AG04449 (cell line): Measurements from ENCODE around the gene KLK5.
"Not testable (repeated sequence)": the region's sequence is repeated elsewhere in the genome, so short reads cannot be mapped to it uniquely, and the experiment has no call there.

Source experiments
- CTCF ChIA-PET: fragments of 350-600 bp; formaldehyde crosslinking; extraction: SDS; loops from one replicate; lab custom pipeline; 2021; ENCODE audit warnings: antibody characterized with exemption; lab: Yijun Ruan, JAX
- POLR2A ChIA-PET: fragments of 400-600, 350-600 bp; formaldehyde crosslinking; extraction: SDS; loops from one replicate; lab custom pipeline; 2020; ENCODE audit warnings: antibody characterized with exemption, inconsistent platforms; lab: Yijun Ruan, JAX
- DNase-seq: peaks from one replicate; pipeline ENCODE4 v3.0.0-alpha.2; 2010; ENCODE audit warnings: low read depth, low spot score
- H3K4me3 ChIP-seq: 2 replicates; pipeline ENCODE4 v1.5.1; 2011; ENCODE audit warnings: low read depth, mild to moderate bottlenecking, control low read depth, low read length
- TF ChIP-seq, protein P1 (sequence below): IDR thresholded peaks from one replicate; pipeline ENCODE4 v1.5.1; 2011; ENCODE audit warnings: mild to moderate bottlenecking, moderate library complexity, low read length, control low read depth, inconsistent platforms; ENCODE audit not compliant: insufficient read depth; ENCODE audit errors: missing control alignments

Gene KLK5

DNA sequence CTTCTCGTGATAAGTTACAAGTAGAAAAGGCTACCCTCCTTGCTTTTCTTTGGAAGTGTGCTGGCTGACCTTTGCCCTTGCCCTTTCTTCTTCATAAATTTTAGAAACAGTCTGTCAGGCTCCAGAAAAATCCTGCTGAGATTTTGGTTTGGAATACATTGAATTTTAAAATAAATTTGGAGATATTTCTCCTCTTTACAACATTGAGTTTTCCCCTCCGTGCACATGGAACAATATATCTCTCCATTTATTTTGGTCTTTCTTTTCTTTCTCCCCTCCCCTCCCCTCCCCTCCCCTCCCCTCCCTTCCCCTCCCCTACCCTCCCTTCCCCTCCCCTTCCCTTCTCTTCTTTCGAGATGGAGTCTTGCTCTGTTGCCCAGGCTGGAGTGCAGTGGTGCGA is 50.2 kb downstream of the KLK5 start:
- POLR2A ChIA-PET: no interaction called here
- no peak overlapping the region for H3K4me3 ChIP-seq

DNA sequence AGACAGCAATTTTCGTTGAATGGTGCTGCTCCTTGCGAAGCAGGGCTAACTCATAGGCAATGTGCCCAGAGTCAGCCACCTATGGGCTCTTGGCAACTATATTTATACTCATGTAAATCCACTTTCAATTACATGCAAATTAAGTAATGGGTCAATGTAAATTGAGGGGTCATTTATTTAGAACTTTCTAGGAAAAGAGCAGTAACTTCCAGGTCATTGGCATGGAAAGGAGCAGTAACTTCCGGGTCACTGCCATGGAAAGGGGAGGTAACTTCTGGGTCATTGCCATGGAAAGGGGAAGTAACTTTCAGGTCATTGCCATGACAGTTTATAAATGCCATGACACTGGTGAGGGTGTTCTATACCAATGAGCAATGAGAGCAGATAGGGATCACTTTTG is 53.3 kb downstream of the KLK5 start:
- ChIA-PET POLR2A (no interaction called here), CTCF (interaction anchor here (1.0 kb wide), 1 partner anchor 21 kb away, joined by 3 read pairs; no protein-coding TSS in a partner anchor)
- H3K4me3 ChIP-seq: no peak overlapping the region
- TF ChIP-seq, protein P1, sequence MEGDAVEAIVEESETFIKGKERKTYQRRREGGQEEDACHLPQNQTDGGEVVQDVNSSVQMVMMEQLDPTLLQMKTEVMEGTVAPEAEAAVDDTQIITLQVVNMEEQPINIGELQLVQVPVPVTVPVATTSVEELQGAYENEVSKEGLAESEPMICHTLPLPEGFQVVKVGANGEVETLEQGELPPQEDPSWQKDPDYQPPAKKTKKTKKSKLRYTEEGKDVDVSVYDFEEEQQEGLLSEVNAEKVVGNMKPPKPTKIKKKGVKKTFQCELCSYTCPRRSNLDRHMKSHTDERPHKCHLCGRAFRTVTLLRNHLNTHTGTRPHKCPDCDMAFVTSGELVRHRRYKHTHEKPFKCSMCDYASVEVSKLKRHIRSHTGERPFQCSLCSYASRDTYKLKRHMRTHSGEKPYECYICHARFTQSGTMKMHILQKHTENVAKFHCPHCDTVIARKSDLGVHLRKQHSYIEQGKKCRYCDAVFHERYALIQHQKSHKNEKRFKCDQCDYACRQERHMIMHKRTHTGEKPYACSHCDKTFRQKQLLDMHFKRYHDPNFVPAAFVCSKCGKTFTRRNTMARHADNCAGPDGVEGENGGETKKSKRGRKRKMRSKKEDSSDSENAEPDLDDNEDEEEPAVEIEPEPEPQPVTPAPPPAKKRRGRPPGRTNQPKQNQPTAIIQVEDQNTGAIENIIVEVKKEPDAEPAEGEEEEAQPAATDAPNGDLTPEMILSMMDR: no peak
- DNase-seq: no peak

More for the DNA sequence above, 50.2 kb downstream of the KLK5 start:
- TF ChIP-seq, protein P1: no peak
- no peak for DNase-seq
- CTCF ChIA-PET: no interaction called here

DNA sequence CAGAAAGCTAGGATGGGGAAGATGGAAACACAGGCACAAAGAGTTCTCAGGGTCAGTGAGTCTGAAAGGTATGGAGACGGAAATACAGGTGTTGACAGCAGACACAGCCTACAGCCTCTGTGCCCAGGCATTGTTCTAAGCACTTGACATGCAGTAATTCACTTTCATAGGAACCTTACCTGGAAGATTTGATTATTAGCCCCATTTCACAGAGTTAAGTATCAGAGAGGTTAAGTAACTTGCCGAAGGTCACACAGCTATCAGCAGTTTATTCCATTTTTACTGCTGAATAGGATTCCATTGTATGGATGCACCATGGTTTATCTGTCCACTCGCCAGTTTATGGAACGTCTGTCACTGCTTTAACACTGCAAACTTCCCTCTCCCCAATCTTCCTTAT is 54.8 kb downstream of the KLK5 start:
- ChIA-PET CTCF (no interaction called here), POLR2A (no interaction called here)
- TF ChIP-seq, protein P1: no peak
- DNase-seq: no peak
- H3K4me3 ChIP-seq: no peak overlapping the region

DNA sequence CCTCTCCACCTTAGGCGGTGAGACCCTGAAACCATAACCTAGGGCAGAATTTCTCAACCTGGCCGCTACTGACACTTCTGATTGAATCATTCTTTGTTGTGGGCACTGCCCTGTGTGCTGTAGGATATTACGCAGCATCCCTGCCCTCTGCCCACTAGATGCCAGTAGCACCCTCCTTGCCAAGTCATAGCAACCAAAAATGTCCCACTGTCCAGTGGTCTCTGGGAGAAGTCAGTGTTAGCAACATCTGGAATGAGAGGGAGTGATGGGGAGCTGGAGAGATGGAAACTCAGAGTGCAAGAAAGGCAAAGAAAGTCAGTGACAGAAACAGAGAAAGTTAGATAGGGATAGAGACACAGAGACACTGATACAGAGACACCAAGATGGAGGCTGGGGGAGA is 55.2 kb downstream of the KLK5 start:
- H3K4me3 ChIP-seq: no peak overlapping the region
- CTCF ChIA-PET: no interaction called here
- POLR2A ChIA-PET: no interaction called here
- DNase-seq: no peak
- TF ChIP-seq, protein P1: no peak

DNA sequence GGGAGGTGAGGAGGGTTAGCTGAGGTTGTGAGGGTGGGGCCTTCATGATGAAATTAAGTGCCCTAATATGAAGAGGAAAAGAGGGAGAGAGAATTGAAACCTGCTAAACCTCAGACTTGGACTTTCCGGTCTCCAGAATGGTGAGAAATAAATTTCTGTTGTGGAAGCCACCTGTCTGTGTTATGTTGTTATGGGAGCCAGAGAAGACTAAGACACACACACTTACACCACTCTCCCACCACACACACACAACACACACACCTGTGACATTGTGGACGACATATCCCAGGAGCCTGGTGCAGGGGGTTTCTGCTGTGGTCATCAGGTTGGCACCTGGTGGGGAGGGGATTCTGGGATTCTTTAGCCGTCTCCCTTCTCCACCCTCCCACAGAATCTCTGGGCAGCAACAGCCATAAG is 55.6 kb downstream of the KLK5 start:
- TF ChIP-seq, protein P1: no peak
- POLR2A ChIA-PET: no interaction called here
- H3K4me3 ChIP-seq: no peak overlapping the region
- CTCF ChIA-PET: no interaction called here
- DNase-seq: no peak

DNA sequence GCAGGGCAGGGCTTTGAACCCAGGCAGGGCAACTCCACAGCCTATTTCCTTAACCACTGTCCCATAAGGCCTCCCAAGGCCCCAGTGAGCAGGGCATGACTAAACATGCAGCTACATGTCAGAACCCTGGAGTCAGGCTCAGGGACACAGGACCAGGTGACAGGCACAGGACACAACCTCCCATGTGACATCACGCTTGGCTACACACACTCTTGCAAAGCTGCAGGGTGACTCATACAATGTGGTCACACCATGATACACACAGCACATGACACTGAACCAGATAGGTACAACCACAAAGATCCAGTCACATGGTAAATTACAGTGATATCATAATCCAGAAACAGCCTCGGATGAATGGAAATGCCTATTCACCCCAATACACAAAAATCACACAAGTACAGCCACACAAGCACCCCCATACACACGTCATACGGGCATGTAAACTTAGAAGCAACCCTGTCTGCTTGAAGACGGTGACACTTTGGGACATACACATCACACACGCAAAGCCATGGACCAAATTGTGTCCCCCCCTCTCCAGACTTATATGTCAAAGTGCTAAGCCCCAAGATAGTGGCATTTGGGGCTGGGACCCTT is 56.1 kb downstream of the KLK5 start:
- POLR2A ChIA-PET: no interaction called here
- DNase-seq: no peak

DNA sequence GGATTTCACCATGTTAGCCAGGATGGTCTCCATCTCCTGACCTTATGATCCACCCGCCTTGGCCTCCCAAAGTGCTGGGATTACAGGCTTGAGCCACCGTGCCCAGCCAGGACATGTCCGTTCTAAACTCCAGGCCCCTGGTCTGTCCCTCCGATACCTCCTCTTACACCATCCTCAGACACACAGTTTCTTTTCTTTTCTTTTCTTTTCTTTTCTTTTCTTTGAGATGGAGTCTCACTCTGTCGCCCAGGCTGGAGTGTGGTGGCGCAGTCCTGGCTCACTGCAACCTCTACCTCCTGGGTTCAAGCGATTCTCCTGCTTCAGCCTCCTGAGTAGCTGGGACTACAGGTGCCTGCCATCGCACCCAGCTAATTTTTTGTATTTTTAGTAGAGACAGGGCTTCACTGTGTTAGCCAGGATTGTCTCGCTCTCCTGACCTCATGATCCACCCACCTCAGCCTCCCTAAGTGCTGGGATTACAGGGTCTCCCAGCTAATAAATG is 56.7 kb downstream of the KLK5 start:
- CTCF ChIA-PET, DNase-seq, POLR2A ChIA-PET, H3K4me3 ChIP-seq: not testable (repeated sequence)

More for the DNA sequence above, 56.1 kb downstream of the KLK5 start:
- no peak overlapping the region for H3K4me3 ChIP-seq
- CTCF ChIA-PET: no interaction called here
- TF ChIP-seq, protein P1: no peak
